RPMI7951 (cell line): Measurements from ENCODE around the gene FTMT. TPM values are rescaled to one million over a fixed set of nuclear protein-coding genes. Genes with fewer than 3 reads are reported as not detected.
"Not testable (repeated sequence)": the region's sequence is repeated elsewhere in the genome, so short reads cannot be mapped to it uniquely, and the experiment has no call there.

Experiments used
- DNase-seq: peaks from one replicate; pipeline ENCODE4 v3.0.0-alpha.2; 2012; ENCODE audit warnings: low read depth
- total RNA-seq: library from RNA; depleted of rRNA; stranded (reverse); fragments of >200 nt; shearing (Covaris generic); gene quantifications from 2 replicates; pipeline ENCODE4 v1.2.3, GENCODE V29; 2014; rRNA removed

FTMT gene
- not detected in 2 replicates for total RNA-seq

DNA sequence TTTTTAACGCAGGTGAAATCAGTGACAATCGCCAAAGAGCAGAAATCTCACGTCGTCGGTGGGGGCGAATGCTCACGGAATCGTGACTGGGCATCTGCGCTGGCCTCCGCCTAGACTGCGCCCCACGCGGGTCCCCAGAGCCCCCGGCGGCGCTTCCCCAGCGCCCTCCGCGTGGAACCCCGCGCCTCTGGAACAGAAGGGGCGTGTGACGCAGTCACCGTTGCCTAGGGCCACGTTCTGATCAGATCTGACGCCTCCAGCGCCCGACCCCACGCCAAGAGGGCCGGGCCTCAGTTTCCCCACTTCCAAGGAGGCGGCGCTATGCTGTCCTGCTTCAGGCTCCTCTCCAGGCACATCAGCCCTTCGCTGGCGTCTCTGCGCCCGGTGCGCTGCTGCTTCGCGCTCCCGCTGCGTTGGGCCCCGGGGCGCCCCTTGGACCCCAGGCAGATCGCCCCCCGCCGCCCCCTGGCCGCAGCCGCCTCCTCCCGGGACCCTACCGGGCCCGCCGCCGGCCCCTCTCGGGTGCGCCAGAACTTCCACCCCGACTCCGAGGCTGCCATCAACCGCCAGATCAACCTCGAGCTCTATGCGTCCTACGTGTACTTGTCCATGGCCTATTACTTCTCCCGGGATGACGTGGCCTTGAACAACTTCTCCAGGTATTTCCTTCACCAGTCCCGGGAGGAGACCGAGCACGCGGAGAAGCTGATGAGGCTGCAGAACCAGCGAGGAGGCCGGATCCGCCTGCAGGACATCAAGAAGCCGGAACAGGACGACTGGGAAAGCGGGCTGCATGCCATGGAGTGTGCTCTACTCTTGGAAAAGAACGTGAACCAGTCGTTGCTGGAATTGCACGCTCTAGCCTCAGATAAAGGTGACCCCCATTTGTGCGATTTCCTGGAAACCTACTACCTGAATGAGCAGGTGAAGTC, at the start of gene FTMT:
FTMT (plus strand) TSS at position 240 of the 932 bp plus-strand sequence; CDS start at position 322, 82 bp downstream.
- no peak for DNase-seq

DNA sequence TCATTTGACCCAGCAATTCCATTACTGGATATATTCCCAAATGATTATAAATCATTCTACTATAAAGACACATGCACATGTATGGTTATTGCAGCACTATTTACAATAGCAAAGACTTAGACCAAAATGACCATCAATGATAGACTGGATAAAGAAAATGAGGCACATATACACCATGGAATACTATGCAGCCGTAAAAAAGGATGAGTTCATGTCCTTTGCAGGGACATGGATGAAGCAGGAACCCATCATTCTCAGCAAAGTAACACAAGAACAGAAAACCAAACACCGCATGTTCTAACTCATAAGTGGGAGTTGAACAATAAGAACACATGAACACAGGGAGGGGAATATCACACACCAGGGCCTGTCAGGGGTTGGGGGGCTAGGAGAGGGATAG, 46.4 kb upstream of the FTMT start:
- not testable (repeated sequence) for DNase-seq

DNA sequence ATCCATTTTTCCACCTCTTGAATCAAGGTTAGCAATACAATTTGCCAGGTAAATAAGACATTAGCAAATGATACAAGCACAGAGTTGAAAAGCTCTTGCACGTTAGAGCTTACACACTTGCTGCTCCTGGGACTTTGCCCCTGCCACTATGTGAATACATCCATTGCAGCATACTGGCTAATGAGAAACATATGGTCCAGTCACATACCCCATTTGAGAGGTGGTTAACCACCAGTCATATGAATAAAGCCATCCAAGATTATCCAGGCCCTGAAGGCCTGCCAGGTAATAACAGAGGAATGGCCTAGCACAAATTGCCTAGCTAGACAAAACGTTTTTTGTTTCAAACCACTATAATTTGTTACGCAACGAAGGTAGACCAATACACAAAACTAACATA, 45.8 kb upstream of the FTMT start:
- peak; percentile 35 for DNase-seq

DNA sequence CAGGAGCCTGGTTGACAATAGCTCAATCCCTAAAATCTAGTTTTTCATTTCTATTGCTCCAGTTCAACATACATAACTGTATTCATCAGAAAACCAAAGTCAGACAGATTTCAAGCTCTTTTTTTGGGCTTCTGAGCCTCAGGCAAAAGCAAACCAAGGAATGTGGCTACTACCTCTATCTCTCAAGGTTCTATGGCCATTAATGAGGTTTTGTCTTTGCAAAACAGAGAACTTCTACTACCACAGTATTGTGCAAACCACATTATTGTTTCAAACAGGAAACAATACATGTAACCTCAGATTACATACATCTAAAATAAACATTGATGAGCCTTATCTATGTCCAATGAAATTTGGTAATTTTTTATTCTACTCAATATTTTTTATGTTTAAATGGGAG, 35.5 kb upstream of the FTMT start:
- DNase-seq = no peak

DNA sequence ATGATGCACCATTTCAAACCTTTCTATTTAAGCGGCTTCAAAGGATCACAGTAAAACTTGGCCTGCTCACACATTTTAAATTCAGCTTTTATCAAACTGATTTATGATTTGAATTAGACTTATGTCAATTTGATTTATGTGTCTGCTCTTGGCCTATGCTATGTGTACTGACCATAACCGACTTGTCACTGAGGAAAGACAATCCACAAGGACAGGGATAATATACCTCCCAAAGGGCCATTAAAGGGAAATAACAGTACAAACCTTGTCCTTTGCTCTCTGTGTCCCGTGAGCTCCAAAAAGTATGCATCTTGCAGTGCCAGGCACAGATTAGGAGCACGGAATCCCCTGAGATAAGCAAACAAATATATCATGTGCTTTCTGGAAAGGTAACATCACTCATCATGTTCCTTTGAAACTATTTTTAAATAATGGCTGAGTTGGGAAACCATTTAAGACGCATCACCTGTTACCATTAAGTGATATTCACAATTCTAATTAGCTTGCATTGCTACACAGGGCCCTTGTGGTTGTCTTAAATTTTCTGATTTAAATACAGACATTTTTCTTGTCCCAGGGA, 31.9 kb upstream of the FTMT start:
- no peak for DNase-seq

DNA sequence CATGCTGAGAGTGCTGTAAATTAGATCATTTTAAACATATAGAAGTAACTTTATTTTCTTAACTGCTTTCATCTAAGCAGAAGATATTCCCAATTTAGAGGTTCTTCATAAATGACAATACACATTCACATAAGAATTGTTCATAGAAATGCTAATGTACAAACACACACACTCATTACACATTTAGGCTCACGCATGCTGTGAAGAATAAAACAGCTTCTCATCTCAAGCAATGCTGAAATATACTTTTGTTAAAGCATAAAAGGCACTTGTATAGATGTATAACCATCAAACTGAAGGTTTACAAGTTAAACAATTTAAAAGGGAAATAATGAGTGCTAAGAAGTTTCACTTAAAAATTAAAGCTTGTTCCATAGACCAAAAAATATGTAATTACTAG, 18.1 kb upstream of the FTMT start:
- no peak for DNase-seq

DNA sequence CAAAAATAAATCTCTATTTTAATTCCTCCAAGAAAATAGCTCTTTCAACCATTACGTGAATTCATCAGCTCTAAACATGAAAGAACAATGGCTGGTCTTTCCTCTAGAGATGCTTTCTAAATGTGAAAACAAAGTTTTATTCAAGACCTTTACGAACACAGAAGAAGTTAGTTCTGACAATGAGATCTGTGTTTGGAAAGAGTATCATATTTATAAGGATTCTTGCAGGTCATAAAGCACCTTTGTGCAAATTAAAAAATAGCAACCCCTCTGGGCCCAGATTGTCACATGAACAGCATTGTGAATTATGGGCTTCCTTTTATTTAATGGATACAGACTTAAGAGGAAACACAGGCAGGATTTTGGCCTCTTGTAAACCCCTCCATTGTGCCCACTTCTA, 17.7 kb upstream of the FTMT start:
- DNase-seq = peak; percentile 0

DNA sequence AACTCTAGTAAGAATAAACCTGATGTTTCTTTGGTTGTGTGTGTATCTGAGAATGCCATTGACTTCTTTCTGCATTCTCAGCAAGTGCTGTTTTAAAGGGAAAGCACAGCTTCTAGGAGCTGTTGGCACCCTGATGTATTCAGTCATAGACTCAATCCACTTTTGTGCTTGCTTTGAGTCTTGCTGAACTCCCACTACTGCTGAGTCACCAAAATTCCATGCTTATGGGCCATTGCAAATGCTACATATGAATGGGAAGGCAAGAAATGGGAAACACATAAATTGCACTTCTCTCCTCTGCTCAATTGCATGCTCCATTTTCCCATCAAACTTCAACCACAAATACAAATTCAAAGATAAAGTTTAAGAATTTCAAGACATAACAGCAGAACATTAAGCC, 9.8 kb upstream of the FTMT start:
- DNase-seq = no peak

DNA sequence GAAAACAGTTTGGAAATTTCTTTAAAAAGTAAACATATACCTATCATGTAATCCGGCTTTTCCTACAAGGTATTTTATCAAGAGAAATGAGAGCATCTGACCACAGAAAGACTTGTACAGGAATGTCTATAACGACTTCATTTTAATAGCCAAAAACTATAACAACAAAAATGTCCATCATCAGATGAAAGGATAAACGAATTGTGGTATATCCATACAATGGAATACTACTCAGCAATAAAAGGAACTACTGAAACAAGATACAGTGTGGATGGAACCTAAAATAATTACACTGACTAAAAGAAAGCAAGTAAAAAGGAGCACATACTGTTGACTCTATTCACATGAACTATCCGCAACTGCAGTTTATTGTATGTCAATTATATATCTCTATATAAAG, 1.4 kb upstream of the FTMT start:
- DNase-seq = no peak

DNA sequence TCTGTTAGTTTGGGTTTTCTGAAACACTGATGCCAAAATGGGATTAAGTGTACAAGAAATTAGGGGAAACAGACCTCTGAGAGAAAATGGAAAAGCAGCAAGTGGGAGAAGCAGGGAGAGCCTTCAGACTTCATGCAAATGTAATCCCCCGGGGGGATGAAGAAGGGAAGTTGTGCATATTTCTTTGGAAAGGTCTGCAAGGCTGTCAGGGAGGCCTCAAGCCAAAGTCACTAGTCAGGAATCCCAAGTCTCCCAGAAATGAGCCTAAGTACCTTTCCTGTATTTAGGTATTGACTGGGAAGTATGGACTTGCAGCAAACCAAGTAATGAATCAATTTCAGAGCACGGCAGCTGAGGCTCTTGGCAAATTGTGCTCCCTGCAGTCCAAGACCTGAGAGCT, 2.2 kb downstream of the FTMT start:
- no peak for DNase-seq

DNA sequence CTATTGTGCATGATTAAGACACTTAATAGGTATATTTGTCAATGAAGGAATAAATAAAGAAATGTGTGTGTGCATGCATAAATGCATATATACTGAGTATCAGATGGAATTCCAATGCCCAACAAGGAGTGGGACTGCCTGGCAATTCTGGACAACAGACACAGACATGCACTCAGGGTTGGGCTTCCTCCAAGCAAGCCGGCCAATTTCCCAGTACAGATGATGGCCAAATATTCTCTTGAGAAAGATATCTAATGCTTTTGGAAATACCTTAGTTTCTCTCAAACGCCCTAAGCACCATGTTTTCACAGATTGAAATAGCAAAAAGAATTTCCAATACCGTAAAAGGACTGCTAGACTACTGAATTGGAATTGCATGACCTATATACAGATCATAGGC, 11.1 kb downstream of the FTMT start:
- DNase-seq = no peak

DNA sequence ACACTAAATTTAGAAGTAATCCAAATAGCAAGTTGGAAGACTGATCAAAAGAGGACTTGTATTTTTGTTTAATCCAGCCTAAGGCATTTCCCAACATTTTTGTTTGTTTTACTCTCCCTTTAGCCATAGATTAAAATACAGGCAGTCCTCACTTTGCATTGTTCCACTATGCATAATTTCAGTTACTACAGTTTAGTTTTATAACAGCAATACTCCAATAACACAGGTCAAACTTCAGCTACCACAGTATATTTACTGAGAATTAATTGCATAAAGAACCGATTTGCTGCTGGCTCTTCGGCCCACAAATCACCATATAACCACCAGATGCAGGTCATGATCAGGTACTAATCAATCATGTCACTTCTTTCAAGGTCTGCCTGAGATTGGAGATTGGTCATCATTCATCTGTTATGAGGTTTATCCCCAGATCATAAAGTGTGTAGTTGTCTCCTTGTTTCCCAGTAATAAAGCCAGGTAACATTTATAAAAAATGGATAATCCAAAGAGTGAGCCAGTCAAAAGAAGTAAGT, 12.1 kb downstream of the FTMT start:
- no peak for DNase-seq

DNA sequence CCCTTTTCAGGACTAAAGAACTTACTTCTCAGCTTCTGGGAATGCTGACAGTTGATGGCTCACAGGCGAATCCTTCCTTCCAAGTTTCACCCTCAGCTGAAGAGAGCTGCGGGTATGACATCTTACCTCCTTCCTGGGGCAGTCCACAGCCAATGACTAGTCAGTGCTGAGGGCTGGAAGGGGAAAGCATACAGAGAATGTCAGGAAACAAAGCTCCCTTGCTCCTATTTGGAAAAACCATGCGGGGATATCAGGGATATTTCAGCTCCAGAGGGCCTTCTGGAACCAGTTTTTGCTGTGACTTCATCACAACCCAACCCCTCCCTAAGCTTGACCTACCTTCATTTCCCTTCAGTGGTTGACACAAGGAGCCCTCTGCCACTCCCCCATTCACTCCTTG, 15.7 kb downstream of the FTMT start:
- no peak for DNase-seq

DNA sequence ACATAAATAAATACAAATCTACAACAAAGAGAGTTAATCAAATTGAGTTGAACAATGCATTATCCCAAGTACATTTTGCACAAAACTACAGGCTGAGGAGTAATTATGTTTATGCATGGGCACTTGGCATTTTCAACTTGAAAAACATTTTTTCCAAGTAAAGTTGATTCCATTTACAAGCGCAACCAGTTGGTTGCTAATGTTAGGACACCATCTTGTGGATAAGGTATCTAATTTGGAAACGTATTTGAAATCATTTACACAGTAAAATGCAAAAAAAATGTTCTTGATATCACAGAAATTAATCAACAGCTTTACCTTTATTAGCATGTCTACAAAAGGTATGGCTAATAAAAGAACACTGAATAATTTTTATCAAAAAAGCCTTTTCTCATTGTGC, 18.8 kb downstream of the FTMT start:
- DNase-seq = peak; percentile 1

DNA sequence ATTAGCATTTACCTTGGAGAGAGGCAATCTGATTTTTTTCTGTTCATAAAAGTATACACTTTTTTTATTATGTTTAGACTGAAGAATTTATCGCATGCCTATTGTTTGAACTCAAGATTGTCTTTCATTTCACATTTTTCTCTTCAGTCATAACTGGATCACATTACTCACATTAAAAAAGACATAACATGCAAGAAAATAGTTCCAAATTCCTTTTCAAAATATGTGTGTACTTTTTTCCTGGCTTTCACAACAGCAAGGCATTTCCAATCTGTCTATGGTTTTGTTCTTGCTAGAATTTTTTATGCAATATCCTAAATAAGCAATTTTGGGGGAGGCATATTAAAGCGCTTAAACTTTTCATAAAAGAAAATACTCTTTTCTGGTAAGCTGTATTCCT, 21.2 kb downstream of the FTMT start:
- no peak for DNase-seq

DNA sequence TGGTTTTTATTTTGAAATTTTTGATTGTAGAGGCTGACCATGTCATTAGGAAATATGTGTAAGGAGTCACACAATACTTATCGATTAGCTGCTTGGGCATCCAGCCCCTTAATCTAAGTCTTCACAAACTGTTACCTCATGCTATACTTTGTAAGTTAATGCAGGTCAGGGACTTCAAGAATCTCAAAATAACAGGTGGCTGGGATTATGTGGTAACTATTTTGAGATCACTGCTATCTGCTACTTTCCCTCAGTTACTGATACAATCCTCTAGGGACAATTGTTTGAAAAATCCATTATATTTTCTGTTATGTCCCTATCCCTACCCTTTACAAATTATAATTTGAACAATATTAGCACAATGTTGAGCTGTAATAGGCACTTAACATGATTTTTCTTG, 21.7 kb downstream of the FTMT start:
- DNase-seq = no peak

DNA sequence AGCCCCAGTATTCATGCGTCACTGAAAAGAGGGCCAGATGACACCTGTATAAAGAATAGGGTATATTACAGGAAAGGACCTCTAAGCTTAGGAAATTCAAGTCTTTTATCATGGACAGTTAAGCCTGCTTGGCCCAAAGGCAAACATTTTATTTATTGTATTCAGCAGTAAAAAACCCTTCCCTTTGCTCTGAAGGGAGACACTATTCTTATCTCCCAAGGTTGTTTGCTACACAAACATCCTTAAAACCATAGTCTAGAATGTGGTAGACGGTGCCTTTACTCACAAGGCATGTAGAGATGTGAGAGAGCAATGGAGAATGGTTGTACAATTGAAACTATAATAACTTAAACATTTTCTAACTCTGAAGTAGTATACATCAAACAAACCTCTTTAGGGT, 33.9 kb downstream of the FTMT start:
- DNase-seq = no peak

DNA sequence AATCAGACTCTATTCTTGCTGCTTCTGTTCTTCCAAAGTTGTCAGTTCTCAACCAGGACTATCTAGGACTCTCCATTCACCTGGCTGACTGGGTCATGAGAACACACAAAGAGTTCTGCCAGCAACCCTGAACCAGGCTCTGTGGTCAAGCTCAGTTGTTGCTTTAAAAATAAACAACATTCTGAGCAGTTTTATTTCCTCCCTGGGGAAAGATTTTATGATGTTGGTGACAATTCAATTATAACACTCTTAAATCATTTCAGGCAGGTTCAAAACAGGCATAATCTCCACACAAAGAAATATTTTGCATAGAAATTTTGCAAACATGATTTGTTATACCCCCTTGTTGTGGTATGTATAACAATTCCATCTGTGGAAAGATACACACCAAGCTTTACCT, 36.0 kb downstream of the FTMT start:
- no peak for DNase-seq

DNA sequence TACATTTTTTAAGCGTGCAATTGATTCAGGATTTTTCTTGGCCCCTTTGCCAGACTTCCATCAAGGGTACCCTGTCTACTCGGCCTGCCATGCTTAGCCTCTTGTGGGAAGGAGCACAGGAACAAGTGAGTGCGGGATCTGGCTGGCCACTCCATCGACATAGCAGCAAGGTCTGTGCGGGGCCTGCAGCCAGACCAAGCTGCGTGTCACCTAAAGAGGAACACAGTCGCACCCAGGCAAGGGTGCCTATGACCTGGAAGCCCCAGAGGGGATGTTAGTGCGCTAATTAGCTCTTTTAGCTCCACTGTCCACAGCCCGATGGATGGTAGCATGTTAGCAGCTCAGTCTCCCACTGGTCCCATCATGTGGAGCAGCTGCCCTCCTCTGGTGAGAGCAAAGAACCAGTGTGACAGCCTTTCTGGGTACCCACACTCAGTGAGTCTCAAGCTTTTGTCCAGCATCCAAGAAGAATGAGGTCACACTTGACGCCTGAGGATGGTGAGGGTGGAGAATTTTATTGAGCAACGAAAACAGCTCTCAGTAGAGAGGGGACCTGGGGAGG, 38.7 kb downstream of the FTMT start:
- DNase-seq = no peak

DNA sequence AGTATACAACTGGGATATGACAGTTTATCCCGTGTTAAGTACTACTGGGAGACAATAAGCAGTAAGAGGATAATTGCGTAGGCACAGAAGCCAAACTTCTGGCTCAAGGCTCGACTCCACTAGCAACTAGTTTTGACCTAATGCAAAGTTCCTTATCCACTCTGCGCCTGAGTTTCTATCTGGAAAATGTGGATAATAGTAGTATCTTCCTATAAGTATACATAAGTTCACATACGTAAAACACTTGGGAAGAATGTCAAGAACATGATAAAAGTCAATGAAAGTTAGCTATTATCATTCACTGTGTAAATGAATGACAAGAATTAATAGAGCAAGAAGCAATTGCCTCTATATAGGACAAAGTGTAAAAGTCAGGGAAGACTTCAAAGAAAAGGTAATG, 45.7 kb downstream of the FTMT start:
- no peak for DNase-seq

DNA sequence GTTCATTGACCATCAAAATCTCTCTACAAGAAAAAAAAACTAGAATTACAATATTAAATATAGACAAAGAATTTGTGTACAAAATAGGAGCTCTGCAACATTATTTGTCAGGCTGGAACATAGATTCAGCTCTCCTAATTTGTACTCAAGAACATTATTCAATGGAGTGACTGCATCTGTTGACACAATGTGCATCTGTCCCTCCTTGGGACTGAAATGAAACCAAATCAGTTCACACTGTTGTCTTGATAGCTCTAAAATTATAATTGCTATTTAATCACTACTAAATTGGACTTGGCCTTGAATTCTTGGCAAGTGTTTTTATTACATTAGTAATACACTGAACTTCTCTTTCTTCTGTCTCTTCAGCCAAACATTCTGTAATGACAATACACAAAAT, 47.7 kb downstream of the FTMT start:
- no peak for DNase-seq
